ENCODE results near the gene SUGT1.

- no peak for TF ChIP-seq POLR2A (IDR thresholded peaks at IDR 0.05)
- TF ChIP-seq, protein P1, sequence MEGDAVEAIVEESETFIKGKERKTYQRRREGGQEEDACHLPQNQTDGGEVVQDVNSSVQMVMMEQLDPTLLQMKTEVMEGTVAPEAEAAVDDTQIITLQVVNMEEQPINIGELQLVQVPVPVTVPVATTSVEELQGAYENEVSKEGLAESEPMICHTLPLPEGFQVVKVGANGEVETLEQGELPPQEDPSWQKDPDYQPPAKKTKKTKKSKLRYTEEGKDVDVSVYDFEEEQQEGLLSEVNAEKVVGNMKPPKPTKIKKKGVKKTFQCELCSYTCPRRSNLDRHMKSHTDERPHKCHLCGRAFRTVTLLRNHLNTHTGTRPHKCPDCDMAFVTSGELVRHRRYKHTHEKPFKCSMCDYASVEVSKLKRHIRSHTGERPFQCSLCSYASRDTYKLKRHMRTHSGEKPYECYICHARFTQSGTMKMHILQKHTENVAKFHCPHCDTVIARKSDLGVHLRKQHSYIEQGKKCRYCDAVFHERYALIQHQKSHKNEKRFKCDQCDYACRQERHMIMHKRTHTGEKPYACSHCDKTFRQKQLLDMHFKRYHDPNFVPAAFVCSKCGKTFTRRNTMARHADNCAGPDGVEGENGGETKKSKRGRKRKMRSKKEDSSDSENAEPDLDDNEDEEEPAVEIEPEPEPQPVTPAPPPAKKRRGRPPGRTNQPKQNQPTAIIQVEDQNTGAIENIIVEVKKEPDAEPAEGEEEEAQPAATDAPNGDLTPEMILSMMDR (IDR thresholded peaks at IDR 0.05), result no peak
Measured at GRCh38 chr13:52701728-52702465, 49.3 kb downstream of the SUGT1 start.
